NCI-H2196 treated with DMSO at 0.1 percent for 48 hours (cell line): ENCODE results near the gene PPP3CA.

Experiments
- DNase-seq: peaks from one replicate; lab custom pipeline; 2025; ENCODE audit not compliant: unreplicated experiment; lab: John Stamatoyannopoulos, UW

The PPP3CA gene

DNA sequence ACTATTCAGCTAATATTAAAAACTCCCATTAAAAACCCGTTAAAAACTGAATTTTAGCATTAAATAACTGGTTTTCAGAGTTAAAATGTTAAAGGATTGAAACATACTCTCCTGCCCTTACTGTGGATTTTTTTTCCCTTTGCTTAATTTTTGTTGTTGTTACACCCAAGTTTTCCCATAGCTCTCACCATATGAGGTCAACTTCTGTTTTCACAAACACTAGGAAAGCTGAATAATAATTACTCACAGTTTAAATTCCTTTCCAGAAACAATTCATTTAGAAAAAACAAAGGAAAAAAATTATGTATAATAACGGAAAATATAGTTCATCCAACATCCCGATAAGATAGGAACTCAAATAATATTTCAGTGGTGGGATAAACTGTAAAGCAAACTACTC lies 129.0 kb downstream of the PPP3CA start:
- DNase-seq, result no peak

DNA sequence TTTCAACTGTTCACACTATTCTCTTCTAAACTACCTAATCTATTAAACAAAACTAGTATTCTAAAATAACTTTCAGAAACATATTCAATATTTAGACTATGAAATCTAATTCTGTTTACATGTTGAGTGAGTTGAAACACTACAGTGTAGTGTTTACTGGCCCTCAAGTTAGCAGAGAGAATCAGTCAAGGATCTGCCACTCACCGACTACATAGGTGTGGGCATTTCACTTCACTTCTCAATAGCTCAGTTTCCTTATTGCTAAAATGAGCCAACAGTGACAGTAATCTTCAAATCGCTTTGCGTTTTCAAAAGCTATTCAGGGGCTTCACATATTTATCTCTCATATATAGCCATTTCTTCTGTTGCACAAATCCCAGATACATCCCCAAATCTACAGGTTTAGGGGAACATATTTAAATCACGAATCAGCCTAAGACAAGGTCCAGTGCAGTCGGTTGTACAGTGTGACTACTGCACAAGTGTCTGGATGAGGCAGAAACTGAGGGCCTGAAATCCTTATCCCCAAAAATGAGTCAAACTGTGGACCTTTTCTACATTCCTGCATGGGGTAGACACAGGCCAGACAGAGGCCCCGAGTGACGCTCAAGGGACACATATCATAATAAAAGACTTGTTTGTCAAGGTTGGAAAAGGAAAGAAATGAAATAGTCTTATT lies 129.8 kb downstream of the PPP3CA start:
- no peak for DNase-seq

DNA sequence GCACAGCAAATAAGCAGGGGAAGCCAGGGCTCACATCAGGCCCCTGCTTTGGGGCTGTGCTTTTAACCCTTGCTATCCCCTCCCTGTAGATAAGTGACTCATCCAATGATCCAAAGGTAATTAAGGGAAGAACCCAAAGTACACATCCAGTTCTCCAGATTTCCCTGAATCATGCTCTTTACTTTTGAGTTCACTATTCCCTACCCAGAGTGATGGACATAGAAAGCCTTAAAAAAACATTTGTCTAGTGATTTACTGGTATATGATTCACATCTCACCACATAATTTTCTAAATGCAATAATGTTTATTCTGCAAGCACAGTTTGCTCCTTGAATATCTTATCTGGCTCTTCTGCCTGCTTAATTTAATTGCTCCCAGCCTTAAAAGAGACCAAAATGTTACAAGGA lies 136.2 kb downstream of the PPP3CA start:
- DNase-seq, result no peak

DNA sequence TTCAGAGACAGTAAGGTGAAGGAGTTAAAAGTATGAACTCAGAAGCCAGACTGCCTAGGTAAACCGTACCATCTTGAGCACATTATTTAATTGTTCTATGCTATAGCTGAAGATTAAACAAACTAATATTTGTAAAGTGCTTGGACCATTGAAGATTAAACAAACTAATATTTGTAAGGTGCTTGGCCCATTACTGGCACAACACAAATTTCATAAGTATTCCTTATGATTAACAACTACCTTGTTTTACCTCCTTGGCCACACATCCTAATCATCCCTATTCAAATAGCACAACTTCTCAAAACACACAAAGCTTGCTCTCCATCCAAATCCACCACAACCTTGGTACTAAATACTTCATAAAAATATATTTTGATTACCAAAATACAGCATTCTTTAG lies 137.0 kb downstream of the PPP3CA start:
- DNase-seq, result no peak

DNA sequence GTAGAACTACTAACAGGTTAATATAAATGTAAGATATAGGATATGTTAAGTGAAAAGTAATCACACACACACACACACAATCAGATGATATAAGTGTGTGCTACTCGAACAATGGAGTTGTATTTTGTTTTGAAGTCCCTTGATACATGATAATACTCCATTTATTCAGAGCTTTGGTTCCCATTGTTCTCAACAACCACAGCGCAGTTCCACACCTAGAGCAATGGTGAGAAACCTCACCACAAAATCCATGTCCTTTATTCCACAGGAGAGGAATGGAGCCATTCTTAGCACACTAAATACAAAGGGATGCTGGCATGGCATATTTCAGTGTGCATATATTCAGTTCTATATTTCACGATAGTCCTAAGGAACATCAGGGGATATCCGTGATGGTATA lies 139.2 kb downstream of the PPP3CA start:
- DNase-seq, result no peak

- DNase-seq, result no peak
Measured at GRCh38 chr4:101205916-101206315, 141.4 kb downstream of the PPP3CA start.

- DNase-seq, result no peak
Measured at GRCh38 chr4:101201421-101201820, 145.9 kb downstream of the PPP3CA start.

GRCh38 chr4:101200561-101200960 lies 146.8 kb downstream of the PPP3CA start:
- no peak for DNase-seq

DNA sequence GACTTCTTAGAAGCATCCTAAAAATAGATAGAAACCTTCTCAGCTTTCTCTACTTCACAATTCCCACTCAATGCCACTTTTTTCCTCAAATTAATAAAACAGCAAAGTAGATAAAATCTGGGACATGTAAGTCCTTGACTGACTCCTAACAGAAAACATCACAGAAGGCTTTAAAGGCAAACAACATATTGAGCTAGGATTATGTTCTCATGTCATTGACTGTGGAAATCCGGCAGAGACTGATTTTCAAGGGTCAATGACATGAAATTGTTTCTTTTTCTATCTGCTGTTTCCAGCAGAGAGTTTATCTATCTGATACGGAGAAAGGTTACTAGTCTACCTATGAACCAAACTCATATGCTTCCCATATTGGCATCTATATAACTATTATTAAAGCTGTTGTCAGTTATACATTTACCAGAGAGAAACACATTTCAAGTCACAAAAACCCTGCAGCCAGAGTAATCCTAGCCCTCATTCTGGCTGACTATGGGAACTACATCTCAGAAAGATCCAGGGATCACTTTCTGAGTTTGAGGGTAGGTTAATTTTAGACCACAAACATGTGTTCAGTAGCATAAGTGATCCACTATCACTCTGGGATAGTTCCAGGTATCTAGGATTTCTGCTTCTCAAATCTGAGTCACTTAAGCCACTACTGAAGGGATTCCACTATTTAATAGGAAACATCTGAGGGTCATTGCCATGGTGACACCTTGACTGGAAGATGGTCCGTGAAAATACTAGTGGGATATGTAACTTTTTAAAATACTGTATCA lies 147.6 kb downstream of the PPP3CA start:
- no peak for DNase-seq

GRCh38 chr4:101198682-101199339 lies 148.5 kb downstream of the PPP3CA start:
- peak; percentile 65 for DNase-seq

- DNase-seq, result no peak
Measured at GRCh38 chr4:101197350-101197749, 150.0 kb downstream of the PPP3CA start.

- no peak for DNase-seq
Measured at GRCh38 chr4:101192244-101192643, 155.1 kb downstream of the PPP3CA start.

GRCh38 chr4:101191302-101192098 lies 155.8 kb downstream of the PPP3CA start:
- DNase-seq, result peak; percentile 28

DNA sequence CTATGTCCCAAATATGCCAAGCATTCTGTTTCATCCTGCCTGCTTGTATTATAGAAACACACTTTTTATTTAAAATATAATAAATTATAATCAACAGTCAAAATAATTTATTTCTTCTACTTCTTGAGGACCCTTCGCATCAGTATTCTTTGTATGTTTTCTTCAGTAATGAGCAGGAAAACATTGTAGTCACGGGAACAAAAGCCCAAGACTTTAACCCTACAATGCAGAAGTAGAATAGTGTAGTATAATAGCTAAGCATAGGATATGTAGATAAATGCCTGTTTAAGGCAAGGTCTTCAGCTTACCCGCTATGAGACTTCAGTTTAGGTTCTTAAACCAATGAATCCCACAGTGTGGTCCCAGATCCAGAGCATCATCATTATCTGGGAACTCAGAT lies 156.6 kb downstream of the PPP3CA start:
- DNase-seq, result no peak

DNA sequence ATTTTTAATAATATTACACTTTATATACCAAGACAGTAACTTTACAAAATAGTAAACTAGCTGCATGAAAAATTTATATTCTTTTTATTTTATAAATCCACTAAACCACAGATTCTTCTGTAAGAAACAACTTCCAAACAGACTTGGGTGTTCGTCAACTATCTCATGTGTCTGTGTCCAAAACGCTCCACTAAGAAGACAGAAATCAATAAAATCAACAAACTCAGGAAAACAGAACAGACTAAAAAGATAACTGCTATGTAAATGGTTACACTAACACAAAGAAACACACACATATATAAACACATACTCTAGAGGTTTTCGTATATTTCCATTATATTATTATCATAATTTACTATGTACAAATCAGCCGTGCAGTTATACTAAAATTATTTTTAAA lies 158.4 kb downstream of the PPP3CA start:
- no peak for DNase-seq

GRCh38 chr4:101187841-101188240 lies 159.5 kb downstream of the PPP3CA start:
- DNase-seq, result no peak

GRCh38 chr4:101186567-101187184 lies 160.7 kb downstream of the PPP3CA start:
- DNase-seq, result no peak

GRCh38 chr4:101184668-101185067 lies 162.7 kb downstream of the PPP3CA start:
- no peak for DNase-seq

DNA sequence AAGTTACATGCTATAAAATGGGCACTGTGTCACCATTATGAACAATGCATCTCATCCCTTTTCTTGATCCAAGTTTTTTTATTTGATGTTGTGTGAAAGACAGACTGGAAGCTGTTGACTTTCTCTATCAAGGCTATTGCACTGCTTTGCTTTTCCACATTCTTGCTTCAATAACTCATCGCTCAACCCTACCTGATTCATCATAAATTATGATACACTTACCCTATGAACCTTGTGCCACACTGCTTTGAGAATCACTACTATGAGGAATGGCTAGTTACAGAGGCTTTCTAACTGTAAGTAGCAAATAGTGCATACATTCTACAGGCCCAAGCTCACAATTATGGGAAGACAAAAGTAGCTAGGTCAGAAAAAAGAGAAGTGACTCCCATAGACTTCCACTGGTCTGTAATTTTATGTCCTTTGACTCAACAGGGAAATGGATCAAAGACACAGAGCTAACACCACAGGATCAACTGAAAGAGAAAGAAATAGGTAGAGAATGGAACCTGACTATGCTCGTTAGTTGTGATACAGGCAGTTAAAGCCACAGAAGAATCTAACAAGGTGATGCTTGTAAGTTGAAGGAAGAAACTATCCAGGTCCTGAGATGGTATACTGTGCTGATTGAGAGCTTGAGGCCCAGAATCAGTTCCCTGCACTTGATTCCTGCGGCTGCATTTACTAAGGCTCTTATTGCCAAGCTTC lies 163.5 kb downstream of the PPP3CA start:
- no peak for DNase-seq

DNA sequence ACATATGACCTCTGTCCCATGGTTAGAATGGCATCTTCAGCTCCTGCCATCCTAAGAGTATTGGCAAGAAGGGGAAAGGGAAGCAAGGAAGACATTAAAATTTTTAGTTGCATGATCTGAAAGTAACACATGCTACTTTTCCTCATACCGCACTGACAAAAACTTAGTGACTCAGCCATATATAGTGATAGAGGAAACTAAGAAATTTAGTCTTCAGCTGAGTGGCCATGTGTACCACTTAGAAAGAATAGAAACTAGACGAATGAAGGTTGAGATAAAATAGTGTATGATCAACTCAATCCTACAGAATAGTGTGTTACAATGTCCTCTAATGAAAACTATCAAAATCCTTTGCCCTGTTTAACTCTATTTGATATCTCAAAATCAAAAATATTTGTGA lies 164.1 kb downstream of the PPP3CA start:
- DNase-seq, result no peak
